GM21786 (cell line): ENCODE data around the gene SENP6.

ENCODE experiments used
- ATAC-seq: cut with Tn5 transposase; IDR thresholded peaks from one replicate; pipeline ENCODE4 v1.9.1; 2021; ENCODE audit not compliant: unreplicated experiment

The SENP6 gene

DNA sequence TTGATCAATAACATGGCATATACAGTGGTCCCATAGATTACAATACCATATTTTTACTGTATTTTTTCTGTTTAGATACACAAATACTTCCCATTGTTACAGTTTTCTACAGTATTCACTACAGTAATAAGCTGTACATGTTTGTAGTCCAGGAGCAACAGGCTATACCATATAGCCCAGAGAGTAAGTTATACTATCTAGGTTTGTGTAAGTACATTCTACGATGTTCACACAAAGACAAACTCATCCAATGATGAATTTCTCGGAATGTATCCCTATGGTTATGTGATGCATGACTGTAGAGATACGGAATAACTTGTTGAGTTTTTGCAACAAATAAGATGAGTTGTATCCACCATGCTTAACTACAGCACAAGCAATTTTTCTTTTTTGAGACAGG, 143.7 kb downstream of the SENP6 start:
- no peak for ATAC-seq

- ATAC-seq = no peak
These were observed 144.5 kb downstream of the SENP6 start for GRCh38 chr6:75746221-75746620.

- ATAC-seq = no peak
These were observed 145.7 kb downstream of the SENP6 start for GRCh38 chr6:75747152-75747992.

DNA sequence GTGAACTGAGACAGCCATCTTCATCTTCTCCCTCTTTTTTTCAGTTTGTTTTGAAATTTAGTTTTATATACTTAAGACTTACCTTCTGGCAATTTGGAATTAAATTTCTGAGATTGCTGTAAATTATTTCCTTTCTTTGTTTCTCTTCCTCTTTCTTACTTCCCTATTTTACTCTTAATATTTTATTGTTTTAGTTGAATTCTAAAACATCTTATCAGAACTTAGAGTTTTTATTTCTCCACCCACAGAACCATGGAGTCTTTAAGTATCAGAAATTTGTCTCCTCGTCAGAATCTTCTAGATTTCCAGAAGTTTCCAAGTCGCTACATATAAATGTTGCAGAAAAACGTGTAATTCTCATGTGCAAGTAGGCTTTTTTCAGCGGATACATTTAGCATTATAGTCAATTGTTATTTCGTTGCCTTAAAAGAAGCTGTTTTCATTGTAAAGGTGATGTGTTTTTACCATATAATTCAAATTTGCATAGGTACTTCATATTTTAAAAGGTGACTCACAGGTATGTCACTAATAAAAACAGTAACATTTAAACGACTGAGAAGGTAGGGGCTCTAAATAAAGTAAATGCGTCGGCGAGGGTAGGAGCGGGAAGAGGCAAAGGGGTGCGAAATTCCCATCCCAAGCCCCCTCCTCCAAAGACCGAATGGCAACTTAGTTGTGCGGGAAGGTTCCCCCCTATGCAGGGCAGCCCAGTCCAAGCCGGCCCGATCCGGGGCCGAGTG, 146.5 kb downstream of the SENP6 start:
- no peak for ATAC-seq

DNA sequence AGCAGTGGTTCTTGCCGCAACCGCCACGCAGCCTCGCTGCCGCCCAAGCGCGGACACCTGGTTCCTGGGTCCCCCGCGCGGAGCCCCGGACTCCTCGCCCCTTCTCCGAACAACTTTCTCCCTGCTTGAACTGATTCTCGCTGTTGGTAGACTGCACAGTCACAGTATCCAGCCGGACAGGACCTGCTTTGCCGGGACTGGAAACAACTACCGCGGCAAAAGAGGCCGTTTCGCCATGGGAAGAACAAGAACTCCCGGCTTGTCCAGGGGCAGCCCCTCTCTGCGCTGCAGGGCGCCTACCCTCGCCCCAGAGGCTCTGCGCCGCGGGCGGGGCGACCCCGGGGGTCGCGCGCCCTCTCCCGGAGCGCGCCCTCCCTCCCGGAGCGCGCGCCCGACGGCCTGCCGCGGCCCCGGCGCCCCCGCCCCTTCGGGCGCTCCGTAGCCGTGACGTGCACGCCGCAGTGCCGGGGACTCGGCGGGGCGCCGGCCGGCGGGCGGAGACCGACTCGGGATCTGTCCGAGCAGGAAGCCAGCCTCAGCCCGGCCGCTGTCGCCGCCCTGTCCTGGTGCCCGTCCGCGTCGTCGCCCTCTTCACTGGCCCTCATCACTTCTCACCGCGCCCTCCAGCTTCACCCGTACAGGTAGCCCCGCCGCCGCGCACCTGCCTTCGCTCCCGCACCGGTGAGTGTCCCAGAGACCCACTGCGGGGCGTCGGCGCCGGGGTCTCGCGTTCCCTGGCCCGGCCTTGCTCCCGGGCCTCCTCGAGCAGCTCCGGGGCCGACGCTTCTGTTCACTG, 147.3 kb downstream of the SENP6 start, which contains the start of gene MYO6:
MYO6 (plus strand) TSS at position 497 of the 796 bp plus-strand sequence. CDS start 68,309 bp downstream, outside the sequence.
- peak; percentile 69 for ATAC-seq

- no peak for ATAC-seq
These were observed 149.8 kb downstream of the SENP6 start for GRCh38 chr6:75751443-75751842.

DNA sequence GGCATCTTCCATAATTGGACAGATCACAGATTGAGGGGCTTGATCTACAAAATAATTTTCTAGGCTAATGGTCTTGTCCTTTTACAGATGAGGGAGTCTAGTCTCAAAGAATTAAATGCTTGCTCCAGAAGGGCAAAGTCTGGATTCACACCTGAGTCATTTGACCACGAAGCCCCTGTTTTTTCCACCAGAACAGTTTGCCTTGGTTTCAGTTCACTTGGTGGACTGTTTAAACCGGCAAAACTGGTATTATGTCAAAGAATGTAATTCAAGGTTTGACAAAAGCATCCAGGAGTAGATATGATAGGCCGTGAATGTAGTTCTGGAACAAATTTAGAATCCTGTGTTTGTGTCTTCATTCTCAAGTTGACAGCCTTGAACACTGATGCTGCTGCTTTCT, 150.7 kb downstream of the SENP6 start:
- ATAC-seq = no peak

GRCh38 chr6:75755704-75756103, 154.0 kb downstream of the SENP6 start:
- ATAC-seq = no peak

- ATAC-seq = no peak
These were observed 155.6 kb downstream of the SENP6 start for GRCh38 chr6:75757295-75757694.

- no peak for ATAC-seq
These were observed 156.4 kb downstream of the SENP6 start for GRCh38 chr6:75758061-75758460.

DNA sequence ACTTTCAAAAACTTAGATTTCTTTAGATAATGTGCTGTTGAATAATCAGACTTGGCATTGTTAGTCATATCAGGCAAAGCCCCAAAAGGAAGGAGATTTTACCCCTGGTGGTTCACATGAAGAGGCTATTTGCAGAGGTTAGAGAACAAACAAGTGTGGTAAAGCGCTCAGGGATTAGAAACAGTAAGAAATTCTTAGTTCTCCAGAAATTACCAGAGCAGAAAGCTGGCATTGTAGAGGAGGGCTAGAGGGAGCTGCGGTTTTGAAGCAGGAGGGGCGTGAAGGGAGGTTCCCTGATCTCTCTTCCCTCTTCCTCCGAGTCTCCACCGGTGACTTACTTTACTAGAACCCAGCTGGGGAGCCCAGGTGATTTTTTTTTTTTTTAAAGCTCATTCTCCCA, 157.5 kb downstream of the SENP6 start:
- no peak for ATAC-seq

DNA sequence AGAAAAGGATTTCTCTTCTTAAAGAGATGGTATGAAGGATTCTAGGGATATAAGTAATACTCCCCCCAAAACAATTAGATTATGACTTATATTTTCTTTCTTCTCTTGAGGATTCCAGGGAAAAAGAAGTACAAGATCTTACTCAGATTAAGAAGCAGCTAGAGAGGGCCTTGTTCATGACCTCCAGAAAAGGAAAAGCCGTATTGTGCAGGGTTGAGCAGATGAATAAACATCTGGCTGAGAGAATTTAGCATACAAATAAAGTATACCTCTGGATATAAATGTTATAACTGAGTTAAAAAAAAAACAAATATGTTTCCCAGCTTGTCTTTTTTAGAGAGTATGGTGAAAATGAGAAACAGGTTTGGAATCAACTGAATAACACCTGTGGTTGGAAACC, 158.6 kb downstream of the SENP6 start:
- ATAC-seq = no peak

DNA sequence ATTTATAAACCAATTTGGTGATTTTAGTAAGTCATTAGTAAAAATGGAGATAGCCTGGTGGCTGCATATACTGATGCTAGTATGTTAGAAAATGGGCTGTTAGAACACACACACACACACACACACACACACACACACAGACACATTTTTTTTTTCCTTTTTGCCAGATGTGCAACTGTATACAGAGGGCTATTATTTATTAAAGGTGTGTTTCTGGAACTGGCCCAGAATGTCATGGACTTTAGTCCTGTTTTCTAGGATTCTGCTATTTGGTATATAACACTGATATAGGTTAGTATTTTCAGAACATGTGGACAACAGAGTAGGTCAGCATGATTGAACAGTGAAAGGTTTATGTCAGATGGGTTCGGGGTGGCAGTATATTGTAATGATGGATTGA, 159.8 kb downstream of the SENP6 start:
- ATAC-seq = no peak

DNA sequence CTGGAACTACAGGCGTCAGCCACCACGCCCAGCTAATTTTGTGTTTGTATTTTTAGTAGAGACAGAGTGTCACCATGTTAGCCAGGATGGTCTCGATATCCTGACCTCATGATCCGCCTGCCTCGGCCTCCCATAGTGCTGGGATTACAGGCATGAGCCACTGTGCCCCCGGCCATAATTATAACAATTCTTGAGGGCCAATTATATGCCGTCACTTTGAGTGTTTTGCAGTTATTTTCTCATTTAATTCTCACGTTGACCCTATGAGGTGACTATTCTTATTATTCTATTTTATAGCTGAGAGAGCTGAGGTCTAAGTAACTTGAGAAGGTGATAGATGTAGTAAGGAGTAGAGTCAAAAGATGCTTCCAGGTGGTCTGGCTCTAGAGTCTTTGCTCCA, 160.4 kb downstream of the SENP6 start:
- no peak for ATAC-seq

DNA sequence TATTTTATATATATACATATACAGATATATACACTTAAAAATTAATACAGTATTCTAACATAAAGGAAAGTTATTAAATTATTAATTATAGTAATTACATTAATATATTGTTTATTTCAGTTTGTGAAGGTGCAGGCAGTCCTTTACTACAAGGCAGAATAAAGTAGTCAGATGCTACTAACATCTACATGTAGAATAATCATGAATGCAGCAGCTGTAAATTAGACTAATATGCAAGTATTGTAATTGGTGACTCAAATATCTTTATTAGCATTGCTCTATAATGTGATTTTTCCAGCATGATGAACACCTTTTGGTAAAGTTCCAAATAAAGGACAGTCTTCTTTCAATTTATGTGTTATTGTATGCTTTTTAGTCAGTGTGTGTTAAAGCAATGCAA, 164.7 kb downstream of the SENP6 start:
- ATAC-seq = no peak
